Measurements from ENCODE around the gene TSPYL1.
"Not testable (repeated sequence)": the region's sequence is repeated elsewhere in the genome, so short reads cannot be mapped to it uniquely, and the experiment has no call there.

TSPYL1 gene

GRCh38 chr6:116279232-116280160 is at the start of gene TSPYL1:
Gene TSPYL1 (minus strand): TSS chr6:116279930. CDS start chr6:116279830, 100 bp downstream.
- DNase-seq, result peak; percentile 97

- peak; percentile 36 for DNase-seq
These were observed 49.4 kb upstream of the TSPYL1 start for GRCh38 chr6:116329156-116329555.

- peak; percentile 6 for DNase-seq
These were observed 48.8 kb upstream of the TSPYL1 start for GRCh38 chr6:116328528-116328903.

GRCh38 chr6:116327803-116328527 is 48.2 kb upstream of the TSPYL1 start:
- DNase-seq, result no peak

GRCh38 chr6:116326996-116327395 is 47.3 kb upstream of the TSPYL1 start:
- no peak for DNase-seq

- DNase-seq, result no peak
These were observed 46.5 kb upstream of the TSPYL1 start for GRCh38 chr6:116326181-116326671.

GRCh38 chr6:116325634-116326132 is 46.0 kb upstream of the TSPYL1 start:
- DNase-seq, result not testable (repeated sequence)

- DNase-seq, result no peak
These were observed 44.1 kb upstream of the TSPYL1 start for GRCh38 chr6:116323863-116324262.

- DNase-seq, result not testable (repeated sequence)
These were observed 42.2 kb upstream of the TSPYL1 start for GRCh38 chr6:116321933-116322332.

- DNase-seq, result no peak
These were observed 37.2 kb upstream of the TSPYL1 start for GRCh38 chr6:116316772-116317467.

GRCh38 chr6:116314878-116315277 is 35.1 kb upstream of the TSPYL1 start:
- no peak for DNase-seq

GRCh38 chr6:116314218-116314617 is 34.5 kb upstream of the TSPYL1 start:
- DNase-seq, result no peak

- peak; percentile 29 for DNase-seq
These were observed 33.5 kb upstream of the TSPYL1 start for GRCh38 chr6:116313101-116313776.

GRCh38 chr6:116309657-116310056 is 29.9 kb upstream of the TSPYL1 start:
- DNase-seq, result no peak

GRCh38 chr6:116309001-116309400 is 29.3 kb upstream of the TSPYL1 start:
- DNase-seq, result no peak

- no peak for DNase-seq
These were observed 27.9 kb upstream of the TSPYL1 start for GRCh38 chr6:116307633-116308032.

- no peak for DNase-seq
These were observed 27.3 kb upstream of the TSPYL1 start for GRCh38 chr6:116307001-116307400.

GRCh38 chr6:116304538-116305097 is 24.9 kb upstream of the TSPYL1 start:
- no peak for DNase-seq

- no peak for DNase-seq
These were observed 21.4 kb upstream of the TSPYL1 start for GRCh38 chr6:116301104-116301503.

GRCh38 chr6:116300566-116300965 is 20.8 kb upstream of the TSPYL1 start:
- no peak for DNase-seq

GRCh38 chr6:116298973-116299372 is 19.2 kb upstream of the TSPYL1 start:
- no peak for DNase-seq

GRCh38 chr6:116298273-116298672 is 18.5 kb upstream of the TSPYL1 start:
- DNase-seq, result no peak

All from HCEC 1CT (cell line).